ENCODE measurements around the gene PCGF5.
"Not testable (repeated sequence)": the region's sequence is repeated elsewhere in the genome, so short reads cannot be mapped to it uniquely, and the experiment has no call there.

PCGF5 gene

GRCh38 chr10:91319336-91319735, 98.9 kb downstream of the PCGF5 start:
- WGBS (ENCODE audit: insufficient coverage, insufficient read length), result no CpG with 5 or more reads among the region's 4 CpGs

GRCh38 chr10:91323293-91323905, 102.9 kb downstream of the PCGF5 start:
- DNase-seq (ENCODE audit: low read depth, low spot score); H3K27me3 ChIP-seq (ENCODE audit: control insufficient read depth, insufficient read depth, low read length); H3K27ac ChIP-seq (ENCODE audit: low read length); H3K36me3 ChIP-seq (ENCODE audit: control insufficient read depth, insufficient read depth, low read length); H3K4me3 ChIP-seq (ENCODE audit: low read length); H3K9me3 ChIP-seq (ENCODE audit: control insufficient read depth, insufficient read depth, low read length); H3K4me1 ChIP-seq (ENCODE audit: control insufficient read depth, insufficient read depth, low read length): not testable (repeated sequence)
- no CpG with 5 or more reads among the region's 44 CpGs for WGBS (ENCODE audit: insufficient coverage, insufficient read length)

More at GRCh38 chr10:91319336-91319735, 98.9 kb downstream of the PCGF5 start:
- H3K27me3 ChIP-seq (ENCODE audit: control insufficient read depth, insufficient read depth, low read length), result no peaks in the 10 kb centered on the region
- no peak overlapping the region for H3K27ac ChIP-seq (ENCODE audit: low read length)
- no peaks in the 10 kb centered on the region for H3K9me3 ChIP-seq (ENCODE audit: control insufficient read depth, insufficient read depth, low read length)
- H3K4me3 ChIP-seq (ENCODE audit: low read length), result no peak overlapping the region
- DNase-seq (ENCODE audit: low read depth, low spot score), result no peak
- H3K36me3 ChIP-seq (ENCODE audit: control insufficient read depth, insufficient read depth, low read length), result no peaks in the 10 kb centered on the region
- H3K4me1 ChIP-seq (ENCODE audit: control insufficient read depth, insufficient read depth, low read length), result no peaks in the 10 kb centered on the region

GRCh38 chr10:91328320-91328984, 108.0 kb downstream of the PCGF5 start:
- Histone ChIP-seq H3K9me3 (ENCODE audit: control insufficient read depth, insufficient read depth, low read length) (no peaks in the 10 kb centered on the region), H3K4me1 (ENCODE audit: control insufficient read depth, insufficient read depth, low read length) (no peaks in the 10 kb centered on the region), H3K36me3 (ENCODE audit: control insufficient read depth, insufficient read depth, low read length) (no peaks in the 10 kb centered on the region), H3K4me3 (ENCODE audit: low read length) (no peak overlapping the region), H3K27ac (ENCODE audit: low read length) (no peak overlapping the region), H3K27me3 (ENCODE audit: control insufficient read depth, insufficient read depth, low read length) (no peaks in the 10 kb centered on the region)
- WGBS (ENCODE audit: insufficient coverage, insufficient read length), result no CpG with 5 or more reads among the region's 4 CpGs
- no peak for DNase-seq (ENCODE audit: low read depth, low spot score)

Measured in iPS DF 6.9 (cell line).